ENCODE measurements around the gene SH3GLB1.

SH3GLB1 gene

DNA sequence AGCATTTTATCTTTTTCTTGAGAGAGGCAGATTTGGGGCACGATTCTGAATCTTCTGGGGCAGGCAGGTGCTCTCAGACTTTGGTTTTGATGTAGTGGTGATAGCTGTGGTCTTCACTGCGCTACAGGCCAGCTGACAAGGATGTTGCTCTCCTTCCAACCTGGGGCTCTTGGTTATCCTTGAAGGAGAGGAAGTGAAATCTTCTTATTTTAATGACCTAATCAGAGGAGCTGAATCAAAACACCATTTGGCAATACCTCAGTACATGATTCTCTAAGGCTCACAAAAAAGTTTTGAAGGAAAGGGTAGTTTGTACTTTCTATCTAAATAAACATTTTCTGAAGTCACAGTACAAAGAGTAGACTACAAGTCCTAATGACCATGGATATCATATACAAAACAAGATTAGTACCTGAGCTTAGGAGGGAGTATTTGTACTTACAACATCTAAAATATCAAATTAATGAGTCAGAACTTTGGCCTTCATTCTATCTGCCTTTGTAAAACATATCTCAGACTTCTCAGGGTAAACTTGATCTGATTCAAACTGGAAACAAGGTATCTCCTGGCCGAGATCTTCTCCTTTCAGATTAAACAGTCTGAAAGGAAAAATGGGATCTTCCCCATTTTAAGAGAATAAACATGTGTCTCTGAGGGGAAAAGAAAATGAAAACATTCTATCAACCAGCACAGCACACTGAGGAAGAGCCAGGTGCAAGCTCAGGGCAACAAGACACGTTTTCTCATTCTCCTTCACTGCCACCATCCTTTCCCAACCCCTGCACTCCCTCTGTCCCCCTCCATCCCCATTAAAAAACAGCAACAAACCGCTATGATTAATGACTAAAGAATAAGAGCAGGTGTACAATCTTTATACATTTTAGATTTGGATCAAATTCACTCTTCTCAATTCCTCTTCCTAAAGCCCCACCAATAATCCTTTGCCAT is 69.2 kb downstream of the SH3GLB1 start:
- no peak for DNase-seq (ENCODE audit: low read depth, low spot score)

DNA sequence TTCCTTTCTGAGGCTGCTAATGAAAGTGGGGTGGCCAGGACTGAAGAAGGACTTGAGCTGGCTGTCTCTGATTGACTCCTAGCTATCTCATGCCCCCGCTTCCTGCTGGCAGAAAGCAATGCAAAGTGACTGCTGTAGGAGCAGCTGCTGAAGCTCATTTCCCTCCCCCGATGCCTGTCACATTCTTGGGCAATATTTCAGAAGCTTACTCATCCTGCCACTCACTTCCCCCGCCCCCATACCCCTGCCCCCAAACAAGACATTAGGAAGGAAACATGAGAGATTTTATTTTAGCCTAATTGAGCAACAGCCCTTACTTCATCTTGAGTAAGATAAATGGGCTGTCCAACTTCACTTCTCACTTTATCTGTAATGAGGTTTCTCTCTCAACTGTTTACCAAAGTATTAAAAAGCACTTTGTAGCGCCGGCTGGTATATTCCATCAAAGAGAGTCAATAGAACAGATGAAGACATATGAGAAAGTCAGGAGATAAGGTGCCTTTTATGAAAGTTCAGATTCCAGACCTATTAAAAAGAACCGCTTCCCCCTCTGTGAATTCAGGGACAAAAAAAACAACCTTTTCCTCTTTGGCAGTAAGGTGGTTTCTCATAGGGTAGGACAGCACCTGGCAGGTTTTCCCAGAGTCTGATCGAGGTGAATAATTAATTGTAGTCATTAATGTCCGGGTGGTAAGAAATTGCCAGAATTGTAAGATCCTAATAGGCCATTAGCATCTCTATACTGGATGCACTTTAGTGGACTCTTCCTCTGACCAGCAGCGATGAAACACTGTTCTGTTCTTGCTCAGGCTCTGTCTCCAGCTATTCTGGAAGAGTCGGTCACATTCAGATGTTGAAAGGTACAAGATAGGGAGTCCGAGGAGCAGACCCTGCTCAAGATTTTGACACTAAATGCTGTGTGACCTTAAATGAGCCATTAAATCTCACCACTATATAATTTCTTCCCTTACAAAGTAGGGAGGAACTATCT is 70.2 kb downstream of the SH3GLB1 start:
- no peak for DNase-seq (ENCODE audit: low read depth, low spot score)

DNA sequence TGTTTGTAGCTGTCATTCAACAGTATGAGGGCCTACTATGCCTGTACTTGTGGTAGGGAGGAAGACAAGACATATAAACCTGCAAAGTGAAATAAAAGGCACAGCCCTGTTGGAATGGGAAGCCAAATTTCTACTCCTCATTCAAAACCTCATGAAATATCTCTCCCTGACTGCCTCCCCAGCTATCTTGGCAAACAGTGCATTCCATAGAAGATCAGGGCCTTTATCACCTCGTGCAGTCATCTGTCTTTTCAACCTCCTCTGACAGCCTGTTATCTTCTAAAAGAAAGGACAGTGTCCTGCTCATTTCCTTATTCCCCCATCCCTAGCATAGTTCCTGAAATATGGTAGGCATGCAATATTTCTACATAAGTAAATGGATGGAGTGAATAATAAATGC is 71.0 kb downstream of the SH3GLB1 start:
- DNase-seq (ENCODE audit: low read depth, low spot score): no peak

DNA sequence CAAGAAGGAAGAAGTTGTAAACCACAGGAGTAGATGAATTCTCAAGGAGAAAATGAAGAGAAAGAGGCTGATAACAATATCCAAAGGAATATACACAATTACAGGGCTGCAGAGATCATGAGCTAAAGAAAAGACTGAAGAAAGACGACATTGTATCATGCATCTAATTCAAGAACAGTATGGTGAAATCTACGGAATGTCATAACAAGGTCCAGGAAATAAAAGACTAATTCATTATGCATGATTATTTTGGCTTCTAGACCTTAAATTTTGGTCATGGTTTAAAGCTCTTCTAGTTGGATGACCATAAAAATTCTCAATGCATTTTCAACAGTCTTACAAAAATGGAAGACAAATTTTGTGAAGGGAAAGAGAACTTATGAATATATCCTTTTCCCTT is 71.7 kb downstream of the SH3GLB1 start:
- no peak for DNase-seq (ENCODE audit: low read depth, low spot score)

DNA sequence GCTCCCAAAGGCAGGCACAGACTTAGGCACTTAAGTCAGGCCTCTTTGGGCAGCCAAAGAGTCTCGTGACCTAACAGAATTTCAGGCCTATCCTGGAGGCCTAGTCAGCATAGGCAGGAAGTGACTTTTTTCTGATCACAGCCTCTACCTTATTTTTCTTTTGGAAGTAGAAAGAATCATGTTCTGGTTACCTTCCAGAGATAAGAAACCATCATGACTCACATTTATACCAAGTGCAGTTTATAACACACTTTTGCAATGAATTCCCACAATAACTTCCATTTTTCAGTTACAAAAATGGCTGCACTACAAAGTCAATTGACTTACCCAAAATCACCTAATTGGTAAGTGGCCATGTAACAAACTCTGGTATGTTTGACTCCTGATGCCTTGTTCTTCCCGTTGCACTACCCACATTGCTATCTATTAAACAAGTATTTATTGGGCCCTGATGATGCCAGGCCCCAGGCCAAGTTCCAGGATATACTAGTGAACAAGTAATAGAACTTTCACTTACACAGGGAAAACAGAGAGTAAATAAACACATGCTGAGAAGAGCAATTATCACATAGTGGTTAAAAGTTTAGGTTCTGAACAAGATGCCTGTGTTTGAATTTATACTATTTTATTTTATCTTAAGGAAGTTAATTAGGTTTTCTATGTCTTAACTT is 74.3 kb downstream of the SH3GLB1 start:
- no peak for DNase-seq (ENCODE audit: low read depth, low spot score)

DNA sequence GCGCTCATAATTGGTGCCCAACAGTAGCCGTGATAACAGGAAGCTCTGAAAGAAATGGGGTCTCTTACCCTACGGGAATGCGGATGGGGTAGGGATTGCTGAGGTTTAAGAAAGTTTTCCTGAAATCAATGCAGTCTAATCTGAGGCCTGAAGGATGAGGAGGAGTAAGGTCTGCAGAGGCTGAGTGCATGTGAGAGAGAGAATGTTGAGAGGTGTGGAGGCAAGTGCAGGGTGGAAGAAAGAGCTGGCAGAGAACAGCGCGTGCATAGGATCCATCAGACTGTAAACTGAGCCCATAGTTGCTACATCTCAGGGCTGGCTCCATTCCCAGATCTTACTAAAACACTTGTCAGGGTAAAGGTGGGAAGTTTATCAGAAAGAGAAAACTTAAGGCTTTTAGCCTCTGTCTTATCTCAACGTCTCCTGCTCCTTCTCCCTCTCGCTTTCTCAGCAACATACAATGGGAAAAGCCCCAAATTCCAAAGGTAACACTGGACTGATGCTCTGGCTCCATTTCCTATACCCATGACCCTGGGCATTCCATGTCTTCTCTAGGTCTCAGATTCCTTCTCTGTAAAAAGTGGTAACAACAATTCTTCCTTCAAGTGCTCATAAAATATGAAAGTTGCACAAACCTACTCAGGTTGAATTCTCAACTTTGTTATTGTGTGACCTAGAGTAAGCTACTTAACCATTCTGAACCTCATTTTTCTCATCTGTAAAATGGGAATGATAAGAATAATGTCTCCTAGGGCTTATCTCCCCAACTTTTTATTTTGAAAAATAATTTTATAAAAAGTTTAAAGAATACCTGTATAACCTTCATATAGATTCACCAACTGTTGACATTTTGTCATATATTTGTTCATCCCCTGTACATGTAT is 75.2 kb downstream of the SH3GLB1 start:
- DNase-seq (ENCODE audit: low read depth, low spot score): no peak

DNA sequence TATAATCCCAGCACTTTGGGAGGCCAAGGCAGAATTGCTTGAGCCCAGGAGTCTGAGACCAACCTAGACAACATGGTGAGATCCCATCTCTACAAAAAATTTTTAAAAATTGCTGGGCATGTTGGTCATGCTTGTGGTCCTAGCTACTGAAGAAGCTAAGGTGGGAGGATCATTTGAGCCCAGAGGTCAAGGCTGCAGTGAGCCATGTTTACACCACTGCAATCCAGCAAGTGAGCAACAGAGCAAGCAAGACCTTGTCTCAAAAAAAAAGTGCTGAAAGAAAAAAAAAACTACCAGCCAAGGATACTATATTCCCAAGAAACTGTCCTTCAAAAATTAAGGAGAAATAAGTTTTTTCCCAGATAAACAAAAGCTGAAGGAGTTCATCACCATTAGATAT is 78.1 kb downstream of the SH3GLB1 start:
- no peak for DNase-seq (ENCODE audit: low read depth, low spot score)

DNA sequence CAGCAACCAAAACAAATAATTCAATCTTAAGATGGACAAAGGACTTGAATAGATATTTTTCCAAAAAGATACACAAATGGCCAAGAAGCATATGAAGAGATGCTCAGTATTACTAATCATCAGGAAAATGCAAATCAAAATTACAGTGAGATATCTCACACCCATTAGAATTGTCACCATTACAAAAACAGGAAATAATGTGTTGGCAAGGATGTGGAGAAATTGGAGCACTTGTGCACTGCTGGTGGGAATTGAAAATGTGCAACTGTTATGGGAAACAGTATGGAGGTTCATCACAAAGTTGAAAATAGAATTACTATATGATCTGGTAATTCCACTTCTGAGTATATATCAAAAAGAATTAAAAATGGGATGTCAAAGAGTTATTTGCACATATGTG is 83.2 kb downstream of the SH3GLB1 start:
- no peak for DNase-seq (ENCODE audit: low read depth, low spot score)

DNA sequence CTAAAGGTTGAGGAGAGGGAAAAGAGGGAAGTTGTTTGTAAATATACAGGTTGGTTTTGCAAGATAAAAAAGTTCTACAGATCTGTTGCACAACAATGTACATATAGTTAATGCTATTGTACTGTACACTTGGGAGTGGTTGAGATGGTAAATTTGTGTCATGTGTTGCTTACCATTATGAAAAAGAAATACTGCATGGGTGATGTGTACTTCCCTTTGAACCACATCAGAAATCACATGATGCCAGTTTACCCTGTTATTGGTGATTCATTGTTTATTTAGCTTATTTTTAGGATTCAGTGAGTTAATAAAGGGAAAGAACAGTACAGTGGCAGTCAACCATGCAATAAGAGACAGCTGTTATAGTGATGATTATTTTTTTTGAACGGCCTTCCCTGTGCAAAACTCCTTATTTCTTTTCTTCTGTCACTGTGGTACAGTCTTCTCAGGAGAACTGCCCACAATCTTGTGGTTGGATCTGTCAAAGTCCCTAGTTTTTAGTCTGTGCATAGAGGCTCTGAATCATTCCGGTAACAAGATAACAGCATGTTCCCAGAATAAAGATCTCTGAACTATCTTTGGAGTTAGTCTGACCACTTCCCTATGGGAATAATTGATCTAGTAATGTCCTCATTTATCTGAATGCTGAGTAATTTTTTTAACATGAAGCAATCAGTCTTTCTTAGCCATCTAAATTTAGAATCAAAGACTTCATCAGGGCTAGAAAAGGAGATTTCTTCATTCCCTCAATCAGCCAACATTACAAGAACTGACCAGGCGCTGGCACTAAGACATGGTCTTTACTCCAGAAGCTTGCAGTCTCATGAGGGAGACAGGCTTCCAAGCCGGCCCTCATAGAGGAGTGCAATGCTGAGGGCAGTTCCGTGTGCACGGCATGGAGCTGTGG is 84.2 kb downstream of the SH3GLB1 start:
- DNase-seq (ENCODE audit: low read depth, low spot score): no peak

DNA sequence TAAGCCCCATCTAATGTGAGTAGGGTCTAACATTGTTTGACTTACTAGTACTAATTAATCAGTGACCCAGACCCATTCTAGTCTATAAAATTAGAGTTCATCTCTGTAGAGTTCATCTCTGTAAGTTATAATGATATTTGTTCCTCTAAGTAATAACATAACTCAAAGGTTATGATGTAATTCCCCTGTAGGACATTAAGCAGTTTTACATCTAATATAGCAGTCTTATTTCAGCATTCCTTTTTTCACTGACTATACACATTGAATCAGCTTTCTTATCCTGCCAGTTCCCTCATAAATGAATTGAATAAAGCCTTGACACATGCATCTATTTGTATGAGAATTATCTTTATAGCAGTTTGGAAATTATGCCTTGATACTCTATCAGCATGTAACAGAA is 90.9 kb downstream of the SH3GLB1 start:
- no peak for DNase-seq (ENCODE audit: low read depth, low spot score)

Measured in activated CD4-positive, CD25-positive, alpha-beta regulatory T cell treated with anti-CD3 and anti-CD28 coated beads, Interleukin-2, amount 50 U/mL, for 16 hours (primary cell).